Activated naive CD4-positive, alpha-beta T cell treated with anti-CD3 and anti-CD28 coated beads for 36 hours (primary cell): Measurements from ENCODE around the gene IP6K2. TPM values are rescaled to one million over a fixed set of nuclear protein-coding genes. Genes with fewer than 3 reads are reported as not detected.
"Not testable (repeated sequence)": the region's sequence is repeated elsewhere in the genome, so short reads cannot be mapped to it uniquely, and the experiment has no call there.

Experiments used
- CTCF ChIA-PET: fragments of 350-600 bp; sonication (Branson Sonifier 250); formaldehyde crosslinking; loops from one replicate; lab custom pipeline; 2021; ENCODE audit warnings: antibody characterized with exemption; lab: Charles Lee
- DNase-seq: peaks from one replicate; pipeline ENCODE4 v3.0.0-alpha.2; 2020
- H3K27ac Mint-ChIP-seq: one replicate; pipeline ENCODE4 v1.8.0; 2021; ENCODE audit warnings: mild to moderate bottlenecking, mixed read lengths
- H3K27me3 Mint-ChIP-seq: one replicate; pipeline ENCODE4 v1.8.0; 2021; ENCODE audit warnings: low read depth, mixed read lengths
- H3K36me3 Mint-ChIP-seq: one replicate; pipeline ENCODE4 v1.8.0; 2021; ENCODE audit warnings: low read depth, mixed read lengths
- H3K4me1 Mint-ChIP-seq: one replicate; pipeline ENCODE4 v1.8.0; 2021; ENCODE audit warnings: low read depth, mixed read lengths
- H3K4me3 Mint-ChIP-seq: one replicate; pipeline ENCODE4 v1.8.0; 2021; ENCODE audit warnings: mild to moderate bottlenecking, moderate library complexity, mixed read lengths
- H3K9me3 Mint-ChIP-seq: one replicate; pipeline ENCODE4 v1.8.0; 2021; ENCODE audit warnings: mixed read lengths
- intact Hi-C: fragments of 100-400 bp; cut with micrococcal nuclease; formaldehyde crosslinking; loops from one replicate; pipeline ENCODE4 v1.15.1; 2023
- total RNA-seq, 2 experiments: library from RNA; stranded (reverse); gene quantifications; one replicate each; pipeline ENCODE4 v1.2.3, GENCODE V29; 2021

IP6K2 gene
- total RNA-seq, 2 experiments from 2014 or later = 64.3 to 68.3 TPM

GRCh38 chr3:48741226-48741625 lies 24.2 kb upstream of the IP6K2 start:
- H3K27me3 Mint-ChIP-seq, H3K27ac Mint-ChIP-seq, intact Hi-C loops, DNase-seq, H3K4me3 Mint-ChIP-seq, H3K4me1 Mint-ChIP-seq, H3K9me3 Mint-ChIP-seq, H3K36me3 Mint-ChIP-seq: not testable (repeated sequence)
- CTCF ChIA-PET = interaction anchor here (0.6 to 1.9 kb wide), 7 partner anchors 9 to 896 kb away, joined by 3 to 5 read pairs (median 4); no protein-coding TSS in a partner anchor

GRCh38 chr3:48739955-48740823 lies 23.2 kb upstream of the IP6K2 start:
- no peaks in the 10 kb centered on the region for H3K9me3 Mint-ChIP-seq
- intact Hi-C loops = loop anchor here (1.0 to 5.0 kb wide), 2 partner anchors 55 to 212 kb away; partner anchors contain the start of gene NCKIPSD
- DNase-seq = peak; percentile 71
- H3K36me3 Mint-ChIP-seq = no peaks in the 10 kb centered on the region
- CTCF ChIA-PET = interaction anchor here (0.6 to 1.9 kb wide), 25 partner anchors 9 to 743 kb away, joined by 3 to 21 read pairs (median 4); partner anchors contain the start of gene USP4
- H3K4me1 Mint-ChIP-seq = no peaks in the 10 kb centered on the region
- H3K27ac Mint-ChIP-seq = no peak overlapping the region
- H3K27me3 Mint-ChIP-seq = no peaks in the 10 kb centered on the region
- no peak overlapping the region for H3K4me3 Mint-ChIP-seq

- H3K27me3 Mint-ChIP-seq = no peaks in the 10 kb centered on the region
- H3K9me3 Mint-ChIP-seq = no peaks in the 10 kb centered on the region
- CTCF ChIA-PET = interaction anchor here (0.6 to 1.9 kb wide), 22 partner anchors 8 to 743 kb away, joined by 3 to 21 read pairs (median 4); partner anchors contain the start of gene USP4
- intact Hi-C loops = loop anchor here (5.0 kb wide), 1 partner anchor 213 kb away; no protein-coding TSS in a partner anchor
- no peak overlapping the region for H3K4me3 Mint-ChIP-seq
- H3K4me1 Mint-ChIP-seq = no peaks in the 10 kb centered on the region
- H3K36me3 Mint-ChIP-seq = no peaks in the 10 kb centered on the region
- no peak overlapping the region for H3K27ac Mint-ChIP-seq
- no peak for DNase-seq
These were observed 22.6 kb upstream of the IP6K2 start for GRCh38 chr3:48739617-48739954.

- H3K27ac Mint-ChIP-seq = no peak overlapping the region
- no peak overlapping the region for H3K4me3 Mint-ChIP-seq
- no peaks in the 10 kb centered on the region for H3K36me3 Mint-ChIP-seq
- no peaks in the 10 kb centered on the region for H3K9me3 Mint-ChIP-seq
- CTCF ChIA-PET = interaction anchor here (0.6 to 1.9 kb wide), 19 partner anchors 8 to 601 kb away, joined by 3 to 21 read pairs (median 4); partner anchors contain the start of gene USP4
- intact Hi-C loops = loop anchor here (5.0 kb wide), 1 partner anchor 213 kb away; no protein-coding TSS in a partner anchor
- H3K4me1 Mint-ChIP-seq = no peaks in the 10 kb centered on the region
- no peak for DNase-seq
- H3K27me3 Mint-ChIP-seq = no peaks in the 10 kb centered on the region
These were observed 22.1 kb upstream of the IP6K2 start for GRCh38 chr3:48738926-48739616.

DNA sequence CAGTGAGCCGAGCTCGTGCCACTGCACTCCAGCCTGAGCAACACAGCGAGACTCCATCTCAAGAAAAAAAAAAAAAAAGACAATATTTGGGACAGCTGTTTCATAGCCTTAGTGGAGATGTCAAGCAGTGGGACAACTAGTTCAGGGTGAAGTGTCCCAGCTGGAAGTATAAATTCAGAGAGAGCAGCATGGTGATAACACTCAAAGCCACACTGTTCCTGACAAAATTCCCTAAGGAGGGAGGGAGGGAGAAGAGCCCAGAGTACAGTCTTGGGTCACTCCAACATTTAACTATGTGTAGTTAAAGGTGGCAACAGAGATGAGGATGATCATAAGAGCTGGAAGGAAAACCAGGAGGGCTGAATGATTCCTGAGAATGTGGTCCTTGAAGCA lies 21.1 kb upstream of the IP6K2 start:
- CTCF ChIA-PET = interaction anchor here (0.6 kb wide), 1 partner anchor 159 kb away, joined by 3 read pairs; no protein-coding TSS in a partner anchor
- H3K9me3 Mint-ChIP-seq = no peaks in the 10 kb centered on the region
- no peak overlapping the region for H3K4me3 Mint-ChIP-seq
- no peak for DNase-seq
- no peaks in the 10 kb centered on the region for H3K36me3 Mint-ChIP-seq
- no peak overlapping the region for H3K27ac Mint-ChIP-seq
- no peaks in the 10 kb centered on the region for H3K4me1 Mint-ChIP-seq
- no peaks in the 10 kb centered on the region for H3K27me3 Mint-ChIP-seq
- intact Hi-C loops = loop anchor here (5.0 kb wide), 1 partner anchor 214 kb away; no protein-coding TSS in a partner anchor

- H3K9me3 Mint-ChIP-seq, H3K4me1 Mint-ChIP-seq: not testable (repeated sequence)
- CTCF ChIA-PET = interaction anchor here (1.0 to 1.2 kb wide), 3 partner anchors 11 to 217 kb away, joined by 3 to 5 read pairs (median 4); no protein-coding TSS in a partner anchor
These were observed 18.2 kb upstream of the IP6K2 start for GRCh38 chr3:48735075-48735767.

GRCh38 chr3:48734541-48734940 lies 17.5 kb upstream of the IP6K2 start:
- H3K4me3 Mint-ChIP-seq, H3K4me1 Mint-ChIP-seq, CTCF ChIA-PET, H3K36me3 Mint-ChIP-seq, intact Hi-C loops, DNase-seq, H3K9me3 Mint-ChIP-seq, H3K27ac Mint-ChIP-seq, H3K27me3 Mint-ChIP-seq: not testable (repeated sequence)

More at GRCh38 chr3:48735075-48735767, 18.2 kb upstream of the IP6K2 start:
- not testable (repeated sequence) for H3K27me3 Mint-ChIP-seq, H3K4me3 Mint-ChIP-seq, H3K27ac Mint-ChIP-seq, DNase-seq, H3K36me3 Mint-ChIP-seq
- intact Hi-C loops = loop anchor here (5.0 kb wide), 1 partner anchor 217 kb away; no protein-coding TSS in a partner anchor

- intact Hi-C loops, DNase-seq, H3K36me3 Mint-ChIP-seq, H3K4me3 Mint-ChIP-seq, CTCF ChIA-PET, H3K27ac Mint-ChIP-seq, H3K9me3 Mint-ChIP-seq, H3K27me3 Mint-ChIP-seq, H3K4me1 Mint-ChIP-seq: not testable (repeated sequence)
These were observed 16.9 kb upstream of the IP6K2 start for GRCh38 chr3:48733752-48734518.

DNA sequence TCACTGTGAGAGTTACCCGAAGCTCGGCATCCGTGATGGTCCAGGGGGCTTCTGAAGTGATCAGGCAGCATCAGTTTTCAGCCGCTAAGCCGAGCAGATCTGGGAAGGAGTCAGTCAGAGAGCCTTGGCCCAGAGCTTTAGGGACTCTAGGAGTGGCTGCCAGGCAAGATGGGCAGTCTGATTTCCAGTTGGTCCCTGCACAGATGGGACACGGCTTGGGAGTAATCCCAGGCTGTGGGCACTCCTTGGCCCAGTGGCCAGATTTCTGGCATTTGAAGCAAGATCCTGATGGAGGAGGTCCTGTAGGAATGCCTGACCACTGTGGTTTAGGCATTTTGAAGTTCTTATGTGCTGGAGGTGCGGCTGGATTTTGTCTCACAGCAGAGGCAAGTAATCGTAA lies 10.5 kb upstream of the IP6K2 start:
- Mint-ChIP-seq H3K27ac (no peak overlapping the region), H3K27me3 (no peaks in the 10 kb centered on the region), H3K9me3 (no peaks in the 10 kb centered on the region), H3K4me3 (no peak overlapping the region), H3K4me1 (no peaks in the 10 kb centered on the region), H3K36me3 (no peaks in the 10 kb centered on the region)
- intact Hi-C loops = no loop called here
- CTCF ChIA-PET = no interaction called here
- DNase-seq = no peak

GRCh38 chr3:48725185-48725855 lies 8.3 kb upstream of the IP6K2 start:
- CTCF ChIA-PET = interaction anchor here (0.6 kb wide), 1 partner anchor 63 kb away, joined by 3 read pairs; no protein-coding TSS in a partner anchor
- H3K4me3 Mint-ChIP-seq, intact Hi-C loops, H3K27me3 Mint-ChIP-seq, H3K36me3 Mint-ChIP-seq, DNase-seq, H3K9me3 Mint-ChIP-seq, H3K27ac Mint-ChIP-seq, H3K4me1 Mint-ChIP-seq: not testable (repeated sequence)

- H3K4me3 Mint-ChIP-seq = no peak overlapping the region
- CTCF ChIA-PET = interaction anchor here (1.0 kb wide), 1 partner anchor 12 kb away, joined by 3 read pairs; no protein-coding TSS in a partner anchor
- no peaks in the 10 kb centered on the region for H3K36me3 Mint-ChIP-seq
- H3K27me3 Mint-ChIP-seq = no peaks in the 10 kb centered on the region
- intact Hi-C loops = no loop called here
- no peaks in the 10 kb centered on the region for H3K9me3 Mint-ChIP-seq
- no peaks in the 10 kb centered on the region for H3K4me1 Mint-ChIP-seq
- H3K27ac Mint-ChIP-seq = no peak overlapping the region
- DNase-seq = no peak
These were observed 6.7 kb upstream of the IP6K2 start for GRCh38 chr3:48723725-48724124.
